ENCODE measurements around the gene RPL26. TPM values are rescaled to one million over a fixed set of nuclear protein-coding genes. Genes with fewer than 3 reads are reported as not detected.
"Not testable (repeated sequence)": the region's sequence is repeated elsewhere in the genome, so short reads cannot be mapped to it uniquely, and the experiment has no call there.

Gene RPL26
- total RNA-seq, 1 donor from 2014 or later: 1,901 TPM

DNA sequence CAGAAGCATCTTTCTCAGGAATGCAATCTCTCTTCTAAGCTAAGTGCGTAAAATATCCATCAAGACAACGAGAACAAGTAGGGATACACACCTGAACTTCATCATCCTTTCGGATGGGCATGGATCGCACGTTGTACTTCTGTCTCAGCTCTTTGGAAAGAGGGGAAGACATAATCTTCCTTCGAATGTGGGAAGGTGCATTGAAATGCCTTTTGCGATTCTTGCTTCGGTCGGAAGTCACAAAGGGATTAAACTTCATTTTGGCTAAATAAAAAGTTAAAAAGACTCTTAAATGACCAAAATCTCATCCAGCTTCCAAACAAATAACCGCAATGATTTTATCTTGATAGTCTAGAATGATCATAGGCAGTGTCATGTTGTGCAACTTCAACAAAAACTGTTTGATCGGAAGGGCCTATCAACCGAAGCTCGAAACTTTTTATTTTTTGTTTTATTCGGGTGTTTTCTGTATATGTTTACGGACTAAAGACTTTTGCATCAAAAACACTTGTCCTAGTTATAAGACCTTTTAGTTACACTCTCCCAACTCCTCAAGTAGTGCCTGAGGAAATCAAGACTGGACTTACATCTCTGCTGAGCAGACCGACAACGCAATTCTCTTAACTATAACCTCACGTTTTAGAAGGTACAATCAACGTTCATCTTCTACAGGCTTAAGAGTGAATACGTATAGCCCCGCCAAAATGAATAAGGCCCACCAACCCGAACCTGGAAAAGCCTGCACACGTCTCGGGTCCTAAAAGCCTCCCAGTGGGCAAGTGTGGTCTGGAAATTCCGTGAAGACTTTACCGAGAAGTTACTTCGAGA is 727 bp downstream of the RPL26 start:
- no peak for DNase-seq (ENCODE audit: low spot score)
- H3K4me3 Mint-ChIP-seq (ENCODE audit: unreplicated experiment): peak overlapping the region; percentile 100
- H3K27ac Mint-ChIP-seq (ENCODE audit: unreplicated experiment): peak overlapping the region; percentile 94
- peaks cover 22% of the 10 kb centered on the region for H3K36me3 Mint-ChIP-seq (ENCODE audit: low read depth, unreplicated experiment)
- H3K9me3 Mint-ChIP-seq (ENCODE audit: unreplicated experiment): no peaks in the 10 kb centered on the region
- peaks cover 44% of the 10 kb centered on the region for H3K4me1 Mint-ChIP-seq (ENCODE audit: unreplicated experiment)
- TF ChIP-seq CTCF (IDR thresholded peaks at IDR 0.05; ENCODE audit: unreplicated experiment): no peak
- peaks cover 18% of the 10 kb centered on the region for H3K27me3 Mint-ChIP-seq (ENCODE audit: unreplicated experiment)

- peaks cover 46% of the 10 kb centered on the region for H3K4me1 Mint-ChIP-seq (ENCODE audit: unreplicated experiment)
- peaks cover 14% of the 10 kb centered on the region for H3K27me3 Mint-ChIP-seq (ENCODE audit: unreplicated experiment)
- no peak overlapping the region for H3K27ac Mint-ChIP-seq (ENCODE audit: unreplicated experiment)
- no peak for TF ChIP-seq CTCF (IDR thresholded peaks at IDR 0.05; ENCODE audit: unreplicated experiment)
- no peaks in the 10 kb centered on the region for H3K9me3 Mint-ChIP-seq (ENCODE audit: unreplicated experiment)
- no peak overlapping the region for H3K4me3 Mint-ChIP-seq (ENCODE audit: unreplicated experiment)
- DNase-seq (ENCODE audit: low spot score): no peak
- peaks cover 28% of the 10 kb centered on the region for H3K36me3 Mint-ChIP-seq (ENCODE audit: low read depth, unreplicated experiment)
Observed at GRCh38 chr17:8380049-8380448, 2.9 kb downstream of the RPL26 start.

- H3K4me1 Mint-ChIP-seq (ENCODE audit: unreplicated experiment): peaks cover 34% of the 10 kb centered on the region
- not testable (repeated sequence) for H3K27me3 Mint-ChIP-seq (ENCODE audit: unreplicated experiment); H3K4me3 Mint-ChIP-seq (ENCODE audit: unreplicated experiment); H3K27ac Mint-ChIP-seq (ENCODE audit: unreplicated experiment); DNase-seq (ENCODE audit: low spot score); H3K9me3 Mint-ChIP-seq (ENCODE audit: unreplicated experiment)
- H3K36me3 Mint-ChIP-seq (ENCODE audit: low read depth, unreplicated experiment): peaks cover 28% of the 10 kb centered on the region
Observed at GRCh38 chr17:8378117-8378516, 4.9 kb downstream of the RPL26 start.

DNA sequence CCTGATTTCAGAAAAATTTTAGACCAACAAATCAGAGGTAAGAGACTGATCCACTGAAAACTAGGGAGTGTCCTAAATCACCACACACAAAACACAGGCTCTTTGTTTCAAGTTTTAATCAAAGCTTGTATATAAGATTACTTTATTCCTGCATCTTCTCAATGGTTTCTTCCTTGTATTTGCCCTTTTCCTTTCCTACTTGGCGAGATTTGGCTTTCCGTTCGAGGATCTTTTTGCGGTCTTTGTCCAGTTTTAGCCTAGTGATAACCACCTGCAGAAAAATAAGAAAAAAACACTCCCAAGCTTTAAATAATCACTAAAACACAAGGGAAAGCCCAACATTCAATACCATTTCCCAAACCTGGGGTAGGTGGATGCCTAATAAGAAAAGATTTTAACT is 5.6 kb downstream of the RPL26 start:
- TF ChIP-seq CTCF (IDR thresholded peaks at IDR 0.05; ENCODE audit: unreplicated experiment): no peak
- Mint-ChIP-seq H3K27me3 (ENCODE audit: unreplicated experiment) (no peaks in the 10 kb centered on the region), H3K27ac (ENCODE audit: unreplicated experiment) (peak overlapping the region; percentile 13), H3K4me1 (ENCODE audit: unreplicated experiment) (peaks cover 27% of the 10 kb centered on the region), H3K9me3 (ENCODE audit: unreplicated experiment) (no peaks in the 10 kb centered on the region), H3K4me3 (ENCODE audit: unreplicated experiment) (no peak overlapping the region), H3K36me3 (ENCODE audit: low read depth, unreplicated experiment) (peaks cover 28% of the 10 kb centered on the region)
- DNase-seq (ENCODE audit: low spot score): no peak

DNA sequence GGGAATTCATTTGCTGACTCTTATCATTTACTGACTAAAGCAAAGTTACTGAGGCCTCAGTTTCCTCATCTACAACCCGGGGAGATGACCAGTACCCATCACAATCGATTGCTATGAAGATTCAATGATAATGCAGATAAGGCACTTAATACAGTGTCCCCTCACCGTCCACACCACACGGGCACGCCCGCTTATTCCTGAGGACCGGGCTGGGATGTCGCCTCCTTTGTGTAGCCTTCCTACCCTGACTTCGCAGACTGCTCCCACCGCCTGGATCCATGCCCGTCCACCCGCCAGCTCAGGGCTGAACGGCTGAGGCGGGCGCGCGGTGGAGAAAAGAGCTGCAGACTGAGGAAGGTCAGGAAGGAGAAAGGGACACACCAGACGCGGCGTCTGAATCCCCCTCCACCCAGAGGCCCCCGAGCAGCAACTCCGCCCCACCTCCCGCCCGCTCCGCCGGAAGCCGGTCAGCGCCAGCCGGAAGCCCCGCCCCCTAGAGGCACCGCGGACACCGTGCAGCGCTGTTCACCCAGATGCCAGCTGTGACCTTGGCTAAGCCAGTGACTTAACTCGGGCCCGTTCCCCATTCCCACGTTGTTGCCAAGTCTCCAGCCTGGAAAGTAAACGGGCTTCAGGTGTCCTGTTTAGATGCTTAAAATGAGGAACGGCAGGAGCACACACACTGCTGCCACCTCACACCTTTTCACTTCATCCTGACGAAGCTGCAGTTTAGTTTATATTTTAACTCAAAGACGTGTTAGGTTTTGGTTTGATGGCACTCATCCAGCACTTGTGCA is 6.5 kb downstream of the RPL26 start, which contains the start of gene KRABD2:
Gene KRABD2 (minus strand): TSS at position 434 of the 797 bp plus-strand sequence.
- TF ChIP-seq CTCF (IDR thresholded peaks at IDR 0.05; ENCODE audit: unreplicated experiment): peak; percentile 78
- H3K27ac Mint-ChIP-seq (ENCODE audit: unreplicated experiment): peak within 1 kb of the TSS; percentile 74

More for the DNA sequence above, 6.5 kb downstream of the RPL26 start, which contains the start of gene KRABD2:
- H3K36me3 Mint-ChIP-seq (ENCODE audit: low read depth, unreplicated experiment): peaks cover 26% of the 10 kb centered on the region
- DNase-seq (ENCODE audit: low spot score): peak; percentile 89
- no peaks in the 10 kb centered on the region for H3K9me3 Mint-ChIP-seq (ENCODE audit: unreplicated experiment)
- peaks cover 25% of the 10 kb centered on the region for H3K4me1 Mint-ChIP-seq (ENCODE audit: unreplicated experiment)
- no peaks in the 10 kb centered on the region for H3K27me3 Mint-ChIP-seq (ENCODE audit: unreplicated experiment)
- H3K4me3 Mint-ChIP-seq (ENCODE audit: unreplicated experiment): peak within 1 kb of the TSS; percentile 91

Data from endothelial cell (in vitro differentiated cells).